BLaER1 (cell line): ENCODE data around the gene ANKRD12.

Experiments
- H3K27ac ChIP-seq: shearing (Covaris generic); formaldehyde crosslinking; 2 replicates; pipeline ENCODE4 v1.8.1; 2022
- H3K27me3 ChIP-seq: shearing (Covaris generic); formaldehyde crosslinking; 2 replicates; pipeline ENCODE4 v1.8.1; 2022
- H3K36me3 ChIP-seq: shearing (Covaris generic); formaldehyde crosslinking; 2 replicates; pipeline ENCODE4 v1.8.1; 2022
- H3K4me1 ChIP-seq: shearing (Covaris generic); formaldehyde crosslinking; 2 replicates; pipeline ENCODE4 v1.8.1; 2022
- H3K4me2 ChIP-seq: shearing (Covaris generic); formaldehyde crosslinking; 2 replicates; pipeline ENCODE4 v1.8.1; 2022
- H3K4me3 ChIP-seq: shearing (Covaris generic); formaldehyde crosslinking; 2 replicates; pipeline ENCODE4 v1.8.1; 2022
- H3K9ac ChIP-seq: shearing (Covaris generic); formaldehyde crosslinking; 2 replicates; pipeline ENCODE4 v1.8.1; 2022
- H3K9me3 ChIP-seq: shearing (Covaris generic); formaldehyde crosslinking; 2 replicates; pipeline ENCODE4 v1.8.1; 2022
- H4K20me1 ChIP-seq: shearing (Covaris generic); formaldehyde crosslinking; 2 replicates; pipeline ENCODE4 v1.8.1; 2022
- Cebpa-rat ChIP-seq: shearing (Covaris generic); IDR thresholded peaks from 2 replicates; pipeline ENCODE4 v1.8.1; 2022

Gene ANKRD12

GRCh38 chr18:9273221-9273620 lies 136.6 kb downstream of the ANKRD12 start:
- H3K9me3 ChIP-seq, result no peaks in the 10 kb centered on the region
- H3K36me3 ChIP-seq, result peaks cover 56% of the 10 kb centered on the region
- H3K4me1 ChIP-seq, result no peaks in the 10 kb centered on the region
- H4K20me1 ChIP-seq, result no peaks in the 10 kb centered on the region
- H3K27ac ChIP-seq, result no peak overlapping the region
- TF ChIP-seq Cebpa-rat, result no peak
- no peak overlapping the region for H3K4me2 ChIP-seq
- no peak overlapping the region for H3K9ac ChIP-seq
- no peak overlapping the region for H3K4me3 ChIP-seq
- H3K27me3 ChIP-seq, result no peaks in the 10 kb centered on the region

- Histone ChIP-seq H3K9ac (no peak overlapping the region), H3K27me3 (no peaks in the 10 kb centered on the region), H3K4me3 (no peak overlapping the region), H3K4me1 (no peaks in the 10 kb centered on the region), H3K4me2 (no peak overlapping the region), H3K9me3 (no peaks in the 10 kb centered on the region), H3K36me3 (peaks cover 77% of the 10 kb centered on the region), H3K27ac (no peak overlapping the region), H4K20me1 (no peaks in the 10 kb centered on the region)
- no peak for TF ChIP-seq Cebpa-rat
Measured at GRCh38 chr18:9275890-9276289, 139.3 kb downstream of the ANKRD12 start.

- Histone ChIP-seq H4K20me1 (no peaks in the 10 kb centered on the region), H3K4me2 (no peak overlapping the region), H3K9ac (no peak overlapping the region), H3K9me3 (no peaks in the 10 kb centered on the region), H3K4me3 (no peak overlapping the region), H3K4me1 (no peaks in the 10 kb centered on the region), H3K36me3 (peaks cover 58% of the 10 kb centered on the region), H3K27ac (no peak overlapping the region), H3K27me3 (no peaks in the 10 kb centered on the region)
- no peak for TF ChIP-seq Cebpa-rat
Measured at GRCh38 chr18:9278028-9278427, 141.4 kb downstream of the ANKRD12 start.

GRCh38 chr18:9280849-9281248 lies 144.3 kb downstream of the ANKRD12 start:
- H3K27ac ChIP-seq, result no peak overlapping the region
- peaks cover 13% of the 10 kb centered on the region; the same call in 1 of the 2 replicates for H3K9me3 ChIP-seq
- no peak for TF ChIP-seq Cebpa-rat
- no peak overlapping the region for H3K4me3 ChIP-seq
- H3K4me1 ChIP-seq, result no peaks in the 10 kb centered on the region
- no peak overlapping the region for H3K4me2 ChIP-seq
- no peaks in the 10 kb centered on the region for H4K20me1 ChIP-seq
- no peaks in the 10 kb centered on the region for H3K27me3 ChIP-seq
- peaks cover 45% of the 10 kb centered on the region for H3K36me3 ChIP-seq
- H3K9ac ChIP-seq, result no peak overlapping the region

- Histone ChIP-seq H3K4me2 (no peak overlapping the region), H3K4me1 (no peaks in the 10 kb centered on the region), H4K20me1 (no peaks in the 10 kb centered on the region), H3K9ac (no peak overlapping the region), H3K36me3 (peaks cover 38% of the 10 kb centered on the region), H3K27ac (no peak overlapping the region), H3K4me3 (no peak overlapping the region), H3K27me3 (no peaks in the 10 kb centered on the region), H3K9me3 (peaks cover 13% of the 10 kb centered on the region; the same call in 1 of the 2 replicates)
- no peak for TF ChIP-seq Cebpa-rat
Measured at GRCh38 chr18:9281780-9282179, 145.2 kb downstream of the ANKRD12 start.

GRCh38 chr18:9283791-9284190 lies 147.2 kb downstream of the ANKRD12 start:
- H3K27me3 ChIP-seq, result no peaks in the 10 kb centered on the region
- H3K4me3 ChIP-seq, result no peak overlapping the region
- H3K4me2 ChIP-seq, result no peak overlapping the region
- peaks cover 13% of the 10 kb centered on the region; the same call in 1 of the 2 replicates for H3K9me3 ChIP-seq
- TF ChIP-seq Cebpa-rat, result no peak
- peaks cover 22% of the 10 kb centered on the region for H3K36me3 ChIP-seq
- H3K27ac ChIP-seq, result no peak overlapping the region
- no peaks in the 10 kb centered on the region for H4K20me1 ChIP-seq
- no peak overlapping the region for H3K9ac ChIP-seq
- H3K4me1 ChIP-seq, result no peaks in the 10 kb centered on the region

GRCh38 chr18:9285604-9286003 lies 149.0 kb downstream of the ANKRD12 start:
- Histone ChIP-seq H3K9me3 (peaks cover 19% of the 10 kb centered on the region), H3K4me2 (no peak overlapping the region), H3K4me3 (no peak overlapping the region), H3K27me3 (no peaks in the 10 kb centered on the region), H3K4me1 (no peaks in the 10 kb centered on the region), H3K27ac (no peak overlapping the region), H3K36me3 (peaks cover 8% of the 10 kb centered on the region), H3K9ac (no peak overlapping the region), H4K20me1 (no peaks in the 10 kb centered on the region)
- no peak for TF ChIP-seq Cebpa-rat

GRCh38 chr18:9287036-9287435 lies 150.5 kb downstream of the ANKRD12 start:
- H3K4me2 ChIP-seq, result no peak overlapping the region
- TF ChIP-seq Cebpa-rat, result no peak

GRCh38 chr18:9289698-9290097 lies 153.1 kb downstream of the ANKRD12 start:
- no peak for TF ChIP-seq Cebpa-rat
- Histone ChIP-seq H4K20me1 (no peaks in the 10 kb centered on the region), H3K4me2 (no peak overlapping the region), H3K27ac (no peak overlapping the region), H3K4me3 (no peak overlapping the region), H3K9me3 (peaks cover 46% of the 10 kb centered on the region), H3K4me1 (no peaks in the 10 kb centered on the region), H3K27me3 (no peaks in the 10 kb centered on the region), H3K9ac (no peak overlapping the region), H3K36me3 (no peaks in the 10 kb centered on the region)

More at GRCh38 chr18:9287036-9287435, 150.5 kb downstream of the ANKRD12 start:
- no peak overlapping the region for H3K27ac ChIP-seq
- no peak overlapping the region for H3K9ac ChIP-seq
- no peak overlapping the region for H3K4me3 ChIP-seq
- no peaks in the 10 kb centered on the region for H3K4me1 ChIP-seq
- H3K36me3 ChIP-seq, result 0 out of 2 replicates have a peak, but pooled peaks cover 3% of the 10 kb centered on the region
- peaks cover 31% of the 10 kb centered on the region for H3K9me3 ChIP-seq
- no peaks in the 10 kb centered on the region for H3K27me3 ChIP-seq
- H4K20me1 ChIP-seq, result no peaks in the 10 kb centered on the region

- Histone ChIP-seq H3K4me3 (no peak overlapping the region), H3K27me3 (no peaks in the 10 kb centered on the region), H3K4me1 (no peaks in the 10 kb centered on the region), H3K4me2 (no peak overlapping the region), H3K27ac (no peak overlapping the region), H3K9me3 (peaks cover 41% of the 10 kb centered on the region), H4K20me1 (no peaks in the 10 kb centered on the region), H3K9ac (no peak overlapping the region), H3K36me3 (no peaks in the 10 kb centered on the region)
- no peak for TF ChIP-seq Cebpa-rat
Measured at GRCh38 chr18:9290156-9290555, 153.6 kb downstream of the ANKRD12 start.

GRCh38 chr18:9292047-9292446 lies 155.5 kb downstream of the ANKRD12 start:
- Histone ChIP-seq H3K27me3 (no peaks in the 10 kb centered on the region), H3K27ac (no peak overlapping the region), H3K4me1 (no peaks in the 10 kb centered on the region), H4K20me1 (no peaks in the 10 kb centered on the region), H3K4me2 (no peak overlapping the region), H3K9ac (no peak overlapping the region), H3K4me3 (no peak overlapping the region), H3K9me3 (peaks cover 54% of the 10 kb centered on the region), H3K36me3 (no peaks in the 10 kb centered on the region)
- TF ChIP-seq Cebpa-rat, result no peak
